Measurements from ENCODE around the gene GABBR1.

The GABBR1 gene

DNA sequence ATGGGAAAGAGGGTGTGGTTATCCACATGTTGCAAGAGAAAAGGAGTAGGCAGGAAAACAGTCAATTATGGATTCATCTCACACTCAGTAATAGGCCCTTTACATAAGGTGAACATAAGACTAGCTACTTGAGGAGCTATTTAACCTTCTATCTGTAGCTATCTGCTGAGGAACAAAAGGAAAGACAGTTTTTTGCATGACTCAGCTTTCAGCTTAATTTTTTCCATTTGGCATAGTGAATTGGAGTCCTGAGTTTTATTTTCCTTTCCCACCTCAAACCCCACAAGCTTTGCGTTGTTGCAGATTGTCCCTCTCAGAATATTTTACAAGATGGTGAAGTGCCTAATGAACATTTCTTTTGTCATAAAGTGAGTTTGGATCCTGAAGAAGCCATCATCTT lies 105.9 kb downstream of the GABBR1 start:
- no peak for DNase-seq (ENCODE audit: low read depth, low spot score)
- TF ChIP-seq POLR2AphosphoS5 (IDR thresholded peaks at IDR 0.05; ENCODE audit: borderline replicate concordance, low read depth, low read length): no peak
- no peak for TF ChIP-seq FOXP2 (optimal IDR thresholded peaks at IDR 0.05; ENCODE audit: control extremely low read depth, extremely low read length, insufficient read depth)
- TF ChIP-seq EZH2 (IDR thresholded peaks at IDR 0.05): no peak
- H3K4me3 ChIP-seq: no peak overlapping the region

DNA sequence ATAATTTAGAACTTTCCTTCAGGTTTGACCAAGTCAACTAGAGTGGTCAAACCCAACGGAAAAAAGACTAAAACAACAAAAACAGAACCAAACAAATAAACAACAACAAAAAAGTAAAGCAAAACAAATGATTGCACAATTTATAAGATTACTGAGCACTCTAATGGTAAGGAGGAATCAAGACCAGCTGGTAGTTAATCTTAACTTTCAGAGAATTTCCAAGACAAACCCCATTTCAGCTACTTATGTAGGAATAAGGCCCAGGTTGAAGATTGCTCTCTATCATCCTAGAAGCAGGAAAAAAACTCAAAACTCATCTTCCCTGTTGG lies 107.7 kb downstream of the GABBR1 start:
- Histone ChIP-seq H3K9ac (ENCODE audit: insufficient read length) (no peak overlapping the region), H3K27ac (no peak overlapping the region), H3K4me3 (no peak overlapping the region), H3K36me3 (ENCODE audit: insufficient read depth, low read length) (no peaks in the 10 kb centered on the region), H3K9me3 (ENCODE audit: low read depth, low read length) (no peaks in the 10 kb centered on the region)
- DNase-seq (ENCODE audit: low read depth, low spot score): no peak
- TF ChIP-seq POLR2AphosphoS5 (IDR thresholded peaks at IDR 0.05; ENCODE audit: borderline replicate concordance, low read depth, low read length) (no peak), EZH2 (IDR thresholded peaks at IDR 0.05) (no peak), FOXP2 (optimal IDR thresholded peaks at IDR 0.05; ENCODE audit: control extremely low read depth, extremely low read length, insufficient read depth) (no peak)

More for the DNA sequence above, 105.9 kb downstream of the GABBR1 start:
- H3K36me3 ChIP-seq (ENCODE audit: insufficient read depth, low read length): no peaks in the 10 kb centered on the region
- no peaks in the 10 kb centered on the region for H3K9me3 ChIP-seq (ENCODE audit: low read depth, low read length)
- H3K27ac ChIP-seq: no peak overlapping the region
- no peak overlapping the region for H3K9ac ChIP-seq (ENCODE audit: insufficient read length)

DNA sequence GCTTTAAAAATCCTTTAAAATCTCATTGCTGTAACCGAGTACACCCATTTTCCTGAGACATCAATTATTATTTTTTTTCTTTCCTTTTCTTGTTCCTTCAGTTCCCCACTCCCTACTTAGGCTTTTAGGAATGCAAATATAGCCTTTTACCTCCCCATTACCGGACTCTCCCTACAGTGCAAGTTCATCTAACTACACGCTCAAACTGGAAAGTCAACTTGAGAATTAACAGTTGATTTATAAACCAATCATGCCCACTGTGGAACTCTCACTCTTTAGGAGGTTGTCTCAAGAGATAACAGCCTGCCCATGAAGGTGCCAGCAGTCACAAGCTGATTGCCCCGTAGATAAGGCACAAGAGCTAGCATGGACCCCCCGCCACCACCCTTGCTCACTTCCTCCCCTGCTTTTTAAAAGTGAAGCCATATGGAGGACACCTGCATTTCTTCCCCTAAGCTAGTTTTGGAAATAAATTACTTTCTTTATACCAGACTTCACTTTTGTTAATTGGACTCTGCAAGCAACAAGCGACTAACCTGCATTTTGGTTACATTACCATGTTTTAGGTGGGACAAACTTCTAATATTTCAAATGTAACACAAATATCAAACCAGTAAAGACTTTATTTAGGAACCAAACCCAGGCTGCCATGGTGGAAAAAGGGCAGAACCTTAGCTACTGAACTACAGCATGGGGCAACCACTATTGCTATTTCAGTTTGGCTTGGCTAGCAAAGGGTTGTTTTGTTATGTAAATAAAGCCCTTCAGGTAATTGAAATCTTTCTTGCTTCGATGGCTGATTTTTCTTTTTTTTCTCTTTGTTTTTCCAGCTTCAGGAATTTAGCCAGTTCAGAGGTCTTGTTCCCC lies 108.3 kb downstream of the GABBR1 start:
- Histone ChIP-seq H3K36me3 (ENCODE audit: insufficient read depth, low read length) (no peaks in the 10 kb centered on the region), H3K4me3 (no peak overlapping the region), H3K9ac (ENCODE audit: insufficient read length) (no peak overlapping the region), H3K27ac (no peak overlapping the region), H3K9me3 (ENCODE audit: low read depth, low read length) (no peaks in the 10 kb centered on the region)
- no peak for TF ChIP-seq FOXP2 (optimal IDR thresholded peaks at IDR 0.05; ENCODE audit: control extremely low read depth, extremely low read length, insufficient read depth)
- no peak for TF ChIP-seq POLR2AphosphoS5 (IDR thresholded peaks at IDR 0.05; ENCODE audit: borderline replicate concordance, low read depth, low read length)
- no peak for TF ChIP-seq EZH2 (IDR thresholded peaks at IDR 0.05)
- no peak for DNase-seq (ENCODE audit: low read depth, low spot score)

DNA sequence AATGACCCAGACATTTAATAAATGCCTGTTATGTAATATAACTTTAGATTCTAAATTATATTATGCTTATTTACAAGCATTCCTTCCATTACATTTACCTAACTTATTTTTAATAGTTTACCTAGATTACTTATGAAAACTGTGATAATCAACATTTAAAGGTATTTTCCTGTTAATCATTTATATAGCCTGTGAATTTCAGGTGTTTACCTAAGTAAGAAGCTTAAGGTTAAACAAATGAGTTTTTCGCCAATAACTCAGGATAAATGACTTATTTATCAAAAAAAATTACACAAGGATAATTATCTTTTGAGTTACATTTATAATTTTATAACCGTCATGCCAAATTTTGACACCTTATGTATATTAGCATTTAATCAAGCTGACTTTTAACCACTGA lies 108.9 kb downstream of the GABBR1 start:
- DNase-seq (ENCODE audit: low read depth, low spot score): no peak
- TF ChIP-seq POLR2AphosphoS5 (IDR thresholded peaks at IDR 0.05; ENCODE audit: borderline replicate concordance, low read depth, low read length) (no peak), FOXP2 (optimal IDR thresholded peaks at IDR 0.05; ENCODE audit: control extremely low read depth, extremely low read length, insufficient read depth) (no peak), EZH2 (IDR thresholded peaks at IDR 0.05) (no peak)
- Histone ChIP-seq H3K4me3 (no peak overlapping the region), H3K36me3 (ENCODE audit: insufficient read depth, low read length) (no peaks in the 10 kb centered on the region), H3K27ac (no peak overlapping the region), H3K9ac (ENCODE audit: insufficient read length) (no peak overlapping the region), H3K9me3 (ENCODE audit: low read depth, low read length) (no peaks in the 10 kb centered on the region)

DNA sequence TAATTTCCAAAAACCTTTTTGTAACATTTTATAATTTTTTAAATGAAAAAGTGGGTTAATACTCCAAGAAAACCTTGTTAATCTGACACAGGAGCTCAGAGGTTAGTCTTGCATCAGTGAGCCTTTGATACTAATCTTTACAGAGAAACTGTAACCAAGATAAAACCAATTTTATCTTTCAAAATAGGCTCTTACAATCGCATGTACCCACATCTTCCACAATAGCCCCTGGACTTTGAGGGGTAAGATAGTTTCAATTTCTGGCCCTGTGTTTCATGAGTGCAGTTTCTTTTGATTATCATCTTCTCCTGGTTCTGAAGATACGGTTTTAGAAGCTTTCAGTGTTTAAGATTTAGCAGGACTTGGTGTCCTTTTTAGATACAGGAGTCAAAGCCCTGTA lies 110.8 kb downstream of the GABBR1 start:
- Histone ChIP-seq H3K36me3 (ENCODE audit: insufficient read depth, low read length) (no peaks in the 10 kb centered on the region), H3K27ac (no peak overlapping the region), H3K9me3 (ENCODE audit: low read depth, low read length) (no peaks in the 10 kb centered on the region), H3K4me3 (no peak overlapping the region), H3K9ac (ENCODE audit: insufficient read length) (no peak overlapping the region)
- no peak for DNase-seq (ENCODE audit: low read depth, low spot score)
- TF ChIP-seq EZH2 (IDR thresholded peaks at IDR 0.05): no peak
- TF ChIP-seq POLR2AphosphoS5 (IDR thresholded peaks at IDR 0.05; ENCODE audit: borderline replicate concordance, low read depth, low read length): no peak
- no peak for TF ChIP-seq FOXP2 (optimal IDR thresholded peaks at IDR 0.05; ENCODE audit: control extremely low read depth, extremely low read length, insufficient read depth)

DNA sequence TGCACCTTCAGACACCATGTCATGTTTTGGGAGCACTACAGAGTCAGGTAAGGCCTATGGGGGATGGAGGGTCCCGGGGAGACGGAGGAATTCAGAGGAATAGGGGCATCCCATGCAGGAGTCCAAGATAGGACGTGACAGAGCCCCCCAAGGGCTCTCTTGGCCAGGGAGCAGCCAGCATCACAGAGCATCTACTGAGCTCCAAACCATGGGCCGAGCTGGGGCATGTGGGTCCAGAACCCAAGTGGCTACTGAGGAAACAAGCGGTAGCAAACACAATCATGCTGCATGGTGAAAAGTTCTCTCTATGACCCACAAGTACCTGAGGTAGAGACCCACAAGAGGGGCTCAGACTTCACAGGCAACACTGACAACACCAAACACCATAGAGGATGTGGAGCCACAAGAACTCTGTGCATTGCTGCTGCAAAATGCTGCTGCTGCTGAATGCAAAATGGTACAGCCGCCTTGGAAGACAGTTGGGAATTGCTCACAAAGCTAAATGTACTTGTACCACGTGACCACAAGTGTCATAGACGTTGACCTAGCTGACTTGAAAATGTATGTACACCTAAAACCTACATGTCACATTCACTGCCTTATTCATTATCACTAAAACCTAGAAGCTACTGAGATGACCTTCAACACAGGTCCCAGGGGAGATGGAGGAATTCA lies 111.8 kb downstream of the GABBR1 start:
- no peak for DNase-seq (ENCODE audit: low read depth, low spot score)
- Histone ChIP-seq H3K36me3 (ENCODE audit: insufficient read depth, low read length) (no peaks in the 10 kb centered on the region), H3K9me3 (ENCODE audit: low read depth, low read length) (no peaks in the 10 kb centered on the region), H3K4me3 (no peak overlapping the region), H3K27ac (no peak overlapping the region), H3K9ac (ENCODE audit: insufficient read length) (no peak overlapping the region)
- TF ChIP-seq FOXP2 (optimal IDR thresholded peaks at IDR 0.05; ENCODE audit: control extremely low read depth, extremely low read length, insufficient read depth) (no peak), POLR2AphosphoS5 (IDR thresholded peaks at IDR 0.05; ENCODE audit: borderline replicate concordance, low read depth, low read length) (no peak), EZH2 (IDR thresholded peaks at IDR 0.05) (no peak)

- Histone ChIP-seq H3K4me3 (no peak overlapping the region), H3K27ac (no peak overlapping the region), H3K9ac (ENCODE audit: insufficient read length) (no peak overlapping the region), H3K9me3 (ENCODE audit: low read depth, low read length) (no peaks in the 10 kb centered on the region), H3K36me3 (ENCODE audit: insufficient read depth, low read length) (no peaks in the 10 kb centered on the region)
- TF ChIP-seq POLR2AphosphoS5 (IDR thresholded peaks at IDR 0.05; ENCODE audit: borderline replicate concordance, low read depth, low read length): no peak
- no peak for TF ChIP-seq FOXP2 (optimal IDR thresholded peaks at IDR 0.05; ENCODE audit: control extremely low read depth, extremely low read length, insufficient read depth)
- TF ChIP-seq EZH2 (IDR thresholded peaks at IDR 0.05): no peak
- DNase-seq (ENCODE audit: low read depth, low spot score): no peak
Observed at GRCh38 chr6:29520232-29520631, 112.8 kb downstream of the GABBR1 start.

GRCh38 chr6:29519291-29520010 lies 113.5 kb downstream of the GABBR1 start:
- Histone ChIP-seq H3K36me3 (ENCODE audit: insufficient read depth, low read length) (no peaks in the 10 kb centered on the region), H3K4me3 (no peak overlapping the region), H3K9me3 (ENCODE audit: low read depth, low read length) (no peaks in the 10 kb centered on the region), H3K9ac (ENCODE audit: insufficient read length) (no peak overlapping the region), H3K27ac (no peak overlapping the region)
- no peak for TF ChIP-seq EZH2 (IDR thresholded peaks at IDR 0.05)
- TF ChIP-seq FOXP2 (optimal IDR thresholded peaks at IDR 0.05; ENCODE audit: control extremely low read depth, extremely low read length, insufficient read depth): no peak
- no peak for TF ChIP-seq POLR2AphosphoS5 (IDR thresholded peaks at IDR 0.05; ENCODE audit: borderline replicate concordance, low read depth, low read length)
- no peak for DNase-seq (ENCODE audit: low read depth, low spot score)

All from SK-N-MC (cell line).